HG02798 (cell line): ENCODE results near the gene LCE3E.

Experiments
- ATAC-seq: cut with Tn5 transposase; IDR thresholded peaks from one replicate; pipeline ENCODE4 v1.9.1; 2021; ENCODE audit warnings: mild to moderate bottlenecking; ENCODE audit not compliant: unreplicated experiment, poor library complexity

The LCE3E gene

DNA sequence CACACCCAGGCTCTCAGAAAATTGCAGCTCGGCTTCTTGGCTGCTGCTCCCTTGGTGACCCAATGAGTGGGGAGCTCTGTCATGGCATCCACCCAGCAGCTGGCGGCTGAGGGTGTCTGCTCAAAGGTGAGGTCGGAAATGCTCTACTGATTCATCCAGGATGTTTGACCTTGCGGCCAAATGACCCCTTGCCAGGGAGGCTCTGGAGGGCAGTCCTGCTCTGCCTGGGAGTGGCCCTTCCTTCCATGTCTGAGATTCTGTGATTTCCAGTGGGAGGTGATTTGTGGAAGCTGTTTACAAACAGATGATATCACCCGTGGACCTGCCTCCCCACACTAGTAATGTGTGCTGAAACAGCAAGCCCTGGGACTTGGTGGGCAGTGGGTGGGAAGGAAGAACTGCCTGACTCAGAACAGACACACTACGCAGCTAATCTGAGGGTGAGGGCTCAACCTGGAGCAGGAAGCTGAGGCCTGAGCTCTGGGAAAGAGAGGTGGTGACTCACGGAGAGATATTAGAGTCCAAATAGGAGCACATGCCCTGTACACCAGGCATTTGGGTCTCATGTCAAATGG, 49.3 kb downstream of the LCE3E start:
- no peak for ATAC-seq

DNA sequence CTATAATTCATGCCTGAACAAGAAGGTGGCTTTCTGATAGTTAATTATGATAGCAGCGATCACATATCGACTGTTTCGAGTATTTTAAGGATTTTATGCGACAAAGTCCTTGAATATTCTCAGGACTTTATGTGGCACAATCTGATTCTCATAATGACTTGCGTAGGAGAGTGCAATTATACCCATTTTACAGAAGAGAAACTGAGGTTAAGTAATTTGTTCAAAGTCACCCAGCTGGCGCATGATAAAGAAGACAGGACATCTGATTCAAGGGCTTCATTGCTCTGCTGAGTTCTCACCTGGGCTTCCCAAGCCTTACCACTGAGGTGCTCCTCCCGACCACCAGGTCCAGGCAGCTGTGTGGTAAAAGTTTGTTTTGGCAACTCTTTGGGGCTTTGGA, 50.5 kb downstream of the LCE3E start:
- ATAC-seq: no peak
